Retinal pigment epithelial cell (primary cell): ENCODE results near the gene MDC1.

Source experiments
- DNase-seq: peaks from one replicate; pipeline ENCODE4 v3.0.0-alpha.2; 2010; ENCODE audit warnings: low read depth
- H3K4me3 ChIP-seq: 2 replicates; pipeline ENCODE4 v1.5.1; 2011; ENCODE audit warnings: mild to moderate bottlenecking, low read length, control low read depth, moderate library complexity
- TF ChIP-seq, protein P1 (sequence below): conservative IDR thresholded peaks from 2 replicates; pipeline ENCODE4 v1.5.1; 2011; ENCODE audit warnings: low read depth, low read length, control low read depth, inconsistent platforms

MDC1 gene

DNA sequence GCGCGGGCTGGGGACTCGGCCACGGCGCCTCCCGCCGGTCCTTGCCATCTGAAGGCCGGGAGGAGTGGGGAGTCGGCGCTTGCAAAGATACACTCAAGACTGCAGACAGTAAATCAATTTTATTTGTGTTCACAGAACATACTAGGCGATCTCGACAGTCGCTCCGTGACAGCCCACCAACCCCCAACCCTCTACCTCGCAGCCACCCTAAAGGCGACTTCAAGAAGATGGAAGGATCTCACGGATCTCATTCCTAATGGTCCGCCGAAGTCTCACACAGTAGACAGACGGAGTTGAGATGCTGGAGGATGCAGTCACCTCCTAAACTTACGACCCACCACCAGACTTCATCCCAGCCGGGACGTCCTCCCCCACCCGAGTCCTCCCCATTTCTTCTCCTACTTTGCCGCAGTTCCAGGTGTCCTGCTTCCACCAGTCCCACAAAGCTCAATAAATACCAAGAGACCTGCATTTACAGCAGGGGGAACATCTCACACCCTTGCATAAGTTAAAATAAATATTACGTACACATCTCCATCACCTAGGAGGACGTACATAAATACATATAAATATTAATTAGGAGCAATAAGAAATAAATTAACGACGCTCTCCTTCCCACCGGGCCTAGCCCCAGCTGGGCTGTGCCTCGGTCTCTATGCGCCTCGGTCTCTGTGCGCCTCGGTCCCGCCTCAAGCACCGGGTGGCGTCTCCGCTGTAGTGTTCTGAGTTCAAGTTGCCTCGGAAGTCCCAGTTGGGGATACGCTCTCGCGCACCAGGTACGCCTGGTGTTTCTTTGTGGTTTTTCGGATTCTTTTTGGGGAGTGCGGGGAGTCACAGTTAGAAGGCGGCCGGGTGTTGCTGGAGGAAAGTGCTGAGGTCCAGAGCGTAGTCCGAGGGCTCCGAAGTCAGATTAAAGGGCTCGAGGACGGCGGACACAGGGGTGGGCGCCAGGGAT is 26.3 kb upstream of the MDC1 start:
- peak overlapping the region; percentile 100 for H3K4me3 ChIP-seq
- TF ChIP-seq, protein P1, sequence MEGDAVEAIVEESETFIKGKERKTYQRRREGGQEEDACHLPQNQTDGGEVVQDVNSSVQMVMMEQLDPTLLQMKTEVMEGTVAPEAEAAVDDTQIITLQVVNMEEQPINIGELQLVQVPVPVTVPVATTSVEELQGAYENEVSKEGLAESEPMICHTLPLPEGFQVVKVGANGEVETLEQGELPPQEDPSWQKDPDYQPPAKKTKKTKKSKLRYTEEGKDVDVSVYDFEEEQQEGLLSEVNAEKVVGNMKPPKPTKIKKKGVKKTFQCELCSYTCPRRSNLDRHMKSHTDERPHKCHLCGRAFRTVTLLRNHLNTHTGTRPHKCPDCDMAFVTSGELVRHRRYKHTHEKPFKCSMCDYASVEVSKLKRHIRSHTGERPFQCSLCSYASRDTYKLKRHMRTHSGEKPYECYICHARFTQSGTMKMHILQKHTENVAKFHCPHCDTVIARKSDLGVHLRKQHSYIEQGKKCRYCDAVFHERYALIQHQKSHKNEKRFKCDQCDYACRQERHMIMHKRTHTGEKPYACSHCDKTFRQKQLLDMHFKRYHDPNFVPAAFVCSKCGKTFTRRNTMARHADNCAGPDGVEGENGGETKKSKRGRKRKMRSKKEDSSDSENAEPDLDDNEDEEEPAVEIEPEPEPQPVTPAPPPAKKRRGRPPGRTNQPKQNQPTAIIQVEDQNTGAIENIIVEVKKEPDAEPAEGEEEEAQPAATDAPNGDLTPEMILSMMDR = no peak
- DNase-seq = no peak

DNA sequence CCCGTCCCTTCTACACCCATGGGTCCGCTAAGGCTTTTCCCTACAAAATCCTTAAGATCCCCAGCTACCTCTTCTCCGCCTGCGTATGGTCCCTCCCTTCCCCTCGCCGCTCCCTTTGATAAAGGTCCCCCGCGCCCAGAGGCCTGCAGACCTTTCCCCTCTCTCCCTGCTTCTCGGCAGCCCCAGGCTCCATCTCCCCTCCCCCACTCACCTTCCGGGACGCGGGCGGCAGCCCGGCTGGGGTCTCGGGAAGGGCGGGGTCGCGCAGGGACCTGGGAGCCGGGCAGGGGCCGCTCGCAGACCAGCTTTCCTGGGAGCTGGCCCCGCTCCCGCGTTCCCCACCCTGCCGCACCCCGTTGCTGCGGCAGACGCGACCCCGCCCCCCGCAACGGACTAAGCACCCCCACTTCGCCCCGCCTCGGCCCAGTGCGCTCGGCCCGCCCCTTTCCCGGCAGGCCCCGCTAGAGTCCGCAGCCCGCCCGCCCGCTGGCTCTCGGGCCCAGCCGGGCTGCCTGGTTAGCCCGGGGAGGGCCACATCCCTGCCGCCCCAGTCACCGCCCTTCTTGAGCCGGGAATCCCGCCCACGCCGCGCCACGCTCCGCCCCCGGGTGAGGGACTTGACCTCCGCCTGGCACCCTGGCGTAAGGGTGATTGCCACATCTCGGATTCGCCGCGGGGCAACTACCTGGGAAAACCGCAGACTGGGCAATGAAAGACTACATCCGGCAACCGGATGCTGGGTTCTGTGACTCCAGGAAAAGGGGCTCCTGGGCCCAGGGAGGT is 25.4 kb upstream of the MDC1 start, which contains the start of gene FLOT1:
Gene FLOT1, minus strand, starts transcription at position 372 of the 783 bp plus-strand sequence. CDS start 498 bp downstream, outside the sequence.
- TF ChIP-seq, protein P1 = no peak
- DNase-seq = peak; percentile 87
- H3K4me3 ChIP-seq = peak within 1 kb of the TSS; percentile 100

DNA sequence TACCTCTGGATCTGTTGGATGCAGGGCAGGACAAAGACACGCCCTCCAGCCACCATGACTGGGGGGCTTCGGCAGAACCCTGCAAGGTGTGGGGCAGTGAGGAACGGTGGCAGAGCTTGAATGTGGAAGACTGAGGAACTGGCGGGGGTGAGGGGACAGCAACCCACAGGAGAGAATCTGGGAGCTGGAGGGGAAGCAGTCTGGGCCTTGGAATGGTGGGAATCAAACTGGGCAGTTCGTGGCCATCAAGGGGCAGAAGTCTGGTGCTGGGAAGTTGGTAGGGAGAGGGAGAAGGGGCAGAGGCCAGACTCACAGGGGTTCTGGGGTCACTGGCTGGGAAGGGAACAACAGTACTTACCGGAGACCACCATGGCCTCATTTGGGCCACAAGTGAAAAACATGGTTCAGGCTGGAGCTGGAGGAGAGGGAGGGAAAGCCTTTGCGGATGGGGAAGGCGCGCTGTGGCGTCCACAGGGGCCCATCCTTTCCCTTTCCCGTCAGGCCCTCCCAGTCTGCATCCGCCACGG is 24.8 kb upstream of the MDC1 start:
- peak overlapping the region; percentile 100 for H3K4me3 ChIP-seq
- TF ChIP-seq, protein P1 = no peak
- DNase-seq = no peak

GRCh38 chr6:30741063-30741779 is 24.1 kb upstream of the MDC1 start:
- TF ChIP-seq, protein P1 = no peak
- no peak for DNase-seq
- peak overlapping the region; percentile 100 for H3K4me3 ChIP-seq

- H3K4me3 ChIP-seq = no peak overlapping the region
Observed at GRCh38 chr6:30740540-30740870, 23.4 kb upstream of the MDC1 start.

GRCh38 chr6:30738532-30738931 is 21.5 kb upstream of the MDC1 start:
- TF ChIP-seq, protein P1 = no peak
- H3K4me3 ChIP-seq = no peak overlapping the region
- no peak for DNase-seq

More at GRCh38 chr6:30740540-30740870, 23.4 kb upstream of the MDC1 start:
- DNase-seq = no peak
- TF ChIP-seq, protein P1 = no peak
